Measurements from ENCODE around the gene ATP6AP2. TPM values are rescaled to one million over a fixed set of nuclear protein-coding genes. Genes with fewer than 3 reads are reported as not detected.

ATP6AP2 gene
- total and polyA plus RNA-seq, 2 experiments from 2014 or later: 80.1 to 88.7 TPM

GRCh38 chrX:40539214-40540142 is 41.3 kb upstream of the ATP6AP2 start:
- TF ChIP-seq, protein P1, sequence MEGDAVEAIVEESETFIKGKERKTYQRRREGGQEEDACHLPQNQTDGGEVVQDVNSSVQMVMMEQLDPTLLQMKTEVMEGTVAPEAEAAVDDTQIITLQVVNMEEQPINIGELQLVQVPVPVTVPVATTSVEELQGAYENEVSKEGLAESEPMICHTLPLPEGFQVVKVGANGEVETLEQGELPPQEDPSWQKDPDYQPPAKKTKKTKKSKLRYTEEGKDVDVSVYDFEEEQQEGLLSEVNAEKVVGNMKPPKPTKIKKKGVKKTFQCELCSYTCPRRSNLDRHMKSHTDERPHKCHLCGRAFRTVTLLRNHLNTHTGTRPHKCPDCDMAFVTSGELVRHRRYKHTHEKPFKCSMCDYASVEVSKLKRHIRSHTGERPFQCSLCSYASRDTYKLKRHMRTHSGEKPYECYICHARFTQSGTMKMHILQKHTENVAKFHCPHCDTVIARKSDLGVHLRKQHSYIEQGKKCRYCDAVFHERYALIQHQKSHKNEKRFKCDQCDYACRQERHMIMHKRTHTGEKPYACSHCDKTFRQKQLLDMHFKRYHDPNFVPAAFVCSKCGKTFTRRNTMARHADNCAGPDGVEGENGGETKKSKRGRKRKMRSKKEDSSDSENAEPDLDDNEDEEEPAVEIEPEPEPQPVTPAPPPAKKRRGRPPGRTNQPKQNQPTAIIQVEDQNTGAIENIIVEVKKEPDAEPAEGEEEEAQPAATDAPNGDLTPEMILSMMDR (conservative IDR thresholded peaks at IDR 0.05; ENCODE audit: low read depth in 2 of 2): peak; percentile 51 to 79
- TF ChIP-seq, protein P2, sequence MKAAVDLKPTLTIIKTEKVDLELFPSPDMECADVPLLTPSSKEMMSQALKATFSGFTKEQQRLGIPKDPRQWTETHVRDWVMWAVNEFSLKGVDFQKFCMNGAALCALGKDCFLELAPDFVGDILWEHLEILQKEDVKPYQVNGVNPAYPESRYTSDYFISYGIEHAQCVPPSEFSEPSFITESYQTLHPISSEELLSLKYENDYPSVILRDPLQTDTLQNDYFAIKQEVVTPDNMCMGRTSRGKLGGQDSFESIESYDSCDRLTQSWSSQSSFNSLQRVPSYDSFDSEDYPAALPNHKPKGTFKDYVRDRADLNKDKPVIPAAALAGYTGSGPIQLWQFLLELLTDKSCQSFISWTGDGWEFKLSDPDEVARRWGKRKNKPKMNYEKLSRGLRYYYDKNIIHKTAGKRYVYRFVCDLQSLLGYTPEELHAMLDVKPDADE (IDR thresholded peaks at IDR 0.05): no peak
- H4K20me1 ChIP-seq (replicated peaks; ENCODE audit: insufficient read depth): no peaks in the 10 kb centered on the region
- H3K36me3 Mint-ChIP-seq (ENCODE audit: low read depth): no peaks in the 10 kb centered on the region
- no peaks in the 10 kb centered on the region for H3K27me3 ChIP-seq (ENCODE audit: insufficient read depth)
- peak; percentile 71 for DNase-seq (ENCODE audit: low spot score)
- no peaks in the 10 kb centered on the region for H3K36me3 ChIP-seq (ENCODE audit: insufficient read depth)
- peak; percentile 95 for ATAC-seq
- H3K4me1 ChIP-seq (ENCODE audit: insufficient read depth): no peaks in the 10 kb centered on the region; the same call in 1 of the 2 replicates
- H3K9me2 ChIP-seq (ENCODE audit: insufficient read depth): no peaks in the 10 kb centered on the region
- H3K27me3 Mint-ChIP-seq (ENCODE audit: insufficient read depth, low read depth, poor library complexity): no peaks in the 10 kb centered on the region
- no peak overlapping the region for H3K27ac Mint-ChIP-seq
- H3K27ac ChIP-seq (ENCODE audit: low read depth): no peak overlapping the region
- H2AFZ ChIP-seq: peak overlapping the region; percentile 56; the same call in 1 of the 2 replicates
- H3K4me1 Mint-ChIP-seq: peaks cover 20% of the 10 kb centered on the region
- H3K4me2 ChIP-seq: no peak overlapping the region
- H3K4me3 Mint-ChIP-seq: no peak overlapping the region
- no peak overlapping the region for H3K4me3 ChIP-seq
- no peaks in the 10 kb centered on the region for H3K79me2 ChIP-seq (replicated peaks; ENCODE audit: insufficient read depth)
- no peaks in the 10 kb centered on the region for H3K9me3 Mint-ChIP-seq
- H3F3A ChIP-seq (replicated peaks; ENCODE audit: low read depth): no peaks in the 10 kb centered on the region

GRCh38 chrX:40542208-40542607 is 38.6 kb upstream of the ATP6AP2 start:
- ATAC-seq: no peak

More at GRCh38 chrX:40542208-40542607, 38.6 kb upstream of the ATP6AP2 start:
- Mint-ChIP-seq H3K4me3 (no peak overlapping the region), H3K27me3 (ENCODE audit: insufficient read depth, low read depth, poor library complexity) (no peaks in the 10 kb centered on the region), H3K9me3 (no peaks in the 10 kb centered on the region), H3K27ac (no peak overlapping the region), H3K36me3 (ENCODE audit: low read depth) (no peaks in the 10 kb centered on the region), H3K4me1 (peaks cover 22% of the 10 kb centered on the region)
- no peaks in the 10 kb centered on the region for H3K9me2 ChIP-seq (ENCODE audit: insufficient read depth)
- no peak overlapping the region for H3K4me2 ChIP-seq
- no peaks in the 10 kb centered on the region for H3K36me3 ChIP-seq (ENCODE audit: insufficient read depth)
- H3F3A ChIP-seq (replicated peaks; ENCODE audit: low read depth): no peaks in the 10 kb centered on the region
- no peak overlapping the region for H2AFZ ChIP-seq
- TF ChIP-seq, protein P1 (conservative IDR thresholded peaks at IDR 0.05; ENCODE audit: low read depth in 2 of 2): peak; percentile 36 to 56
- TF ChIP-seq, protein P3, sequence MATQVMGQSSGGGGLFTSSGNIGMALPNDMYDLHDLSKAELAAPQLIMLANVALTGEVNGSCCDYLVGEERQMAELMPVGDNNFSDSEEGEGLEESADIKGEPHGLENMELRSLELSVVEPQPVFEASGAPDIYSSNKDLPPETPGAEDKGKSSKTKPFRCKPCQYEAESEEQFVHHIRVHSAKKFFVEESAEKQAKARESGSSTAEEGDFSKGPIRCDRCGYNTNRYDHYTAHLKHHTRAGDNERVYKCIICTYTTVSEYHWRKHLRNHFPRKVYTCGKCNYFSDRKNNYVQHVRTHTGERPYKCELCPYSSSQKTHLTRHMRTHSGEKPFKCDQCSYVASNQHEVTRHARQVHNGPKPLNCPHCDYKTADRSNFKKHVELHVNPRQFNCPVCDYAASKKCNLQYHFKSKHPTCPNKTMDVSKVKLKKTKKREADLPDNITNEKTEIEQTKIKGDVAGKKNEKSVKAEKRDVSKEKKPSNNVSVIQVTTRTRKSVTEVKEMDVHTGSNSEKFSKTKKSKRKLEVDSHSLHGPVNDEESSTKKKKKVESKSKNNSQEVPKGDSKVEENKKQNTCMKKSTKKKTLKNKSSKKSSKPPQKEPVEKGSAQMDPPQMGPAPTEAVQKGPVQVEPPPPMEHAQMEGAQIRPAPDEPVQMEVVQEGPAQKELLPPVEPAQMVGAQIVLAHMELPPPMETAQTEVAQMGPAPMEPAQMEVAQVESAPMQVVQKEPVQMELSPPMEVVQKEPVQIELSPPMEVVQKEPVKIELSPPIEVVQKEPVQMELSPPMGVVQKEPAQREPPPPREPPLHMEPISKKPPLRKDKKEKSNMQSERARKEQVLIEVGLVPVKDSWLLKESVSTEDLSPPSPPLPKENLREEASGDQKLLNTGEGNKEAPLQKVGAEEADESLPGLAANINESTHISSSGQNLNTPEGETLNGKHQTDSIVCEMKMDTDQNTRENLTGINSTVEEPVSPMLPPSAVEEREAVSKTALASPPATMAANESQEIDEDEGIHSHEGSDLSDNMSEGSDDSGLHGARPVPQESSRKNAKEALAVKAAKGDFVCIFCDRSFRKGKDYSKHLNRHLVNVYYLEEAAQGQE (IDR thresholded peaks at IDR 0.05; ENCODE audit: unreplicated experiment): no peak
- H3K4me1 ChIP-seq (ENCODE audit: insufficient read depth): no peaks in the 10 kb centered on the region; the same call in 1 of the 2 replicates
- DNase-seq (ENCODE audit: low spot score): no peak
- H3K4me3 ChIP-seq: no peak overlapping the region
- no peaks in the 10 kb centered on the region for H4K20me1 ChIP-seq (replicated peaks; ENCODE audit: insufficient read depth)
- H3K27me3 ChIP-seq (ENCODE audit: insufficient read depth): no peaks in the 10 kb centered on the region
- H3K27ac ChIP-seq (ENCODE audit: low read depth): no peak overlapping the region
- no peaks in the 10 kb centered on the region for H3K79me2 ChIP-seq (replicated peaks; ENCODE audit: insufficient read depth)
